ENCODE results near the gene TEDC2.
A peak's percentile ranks its signal among the peaks of the same experiment; 100 is the strongest.

DNA sequence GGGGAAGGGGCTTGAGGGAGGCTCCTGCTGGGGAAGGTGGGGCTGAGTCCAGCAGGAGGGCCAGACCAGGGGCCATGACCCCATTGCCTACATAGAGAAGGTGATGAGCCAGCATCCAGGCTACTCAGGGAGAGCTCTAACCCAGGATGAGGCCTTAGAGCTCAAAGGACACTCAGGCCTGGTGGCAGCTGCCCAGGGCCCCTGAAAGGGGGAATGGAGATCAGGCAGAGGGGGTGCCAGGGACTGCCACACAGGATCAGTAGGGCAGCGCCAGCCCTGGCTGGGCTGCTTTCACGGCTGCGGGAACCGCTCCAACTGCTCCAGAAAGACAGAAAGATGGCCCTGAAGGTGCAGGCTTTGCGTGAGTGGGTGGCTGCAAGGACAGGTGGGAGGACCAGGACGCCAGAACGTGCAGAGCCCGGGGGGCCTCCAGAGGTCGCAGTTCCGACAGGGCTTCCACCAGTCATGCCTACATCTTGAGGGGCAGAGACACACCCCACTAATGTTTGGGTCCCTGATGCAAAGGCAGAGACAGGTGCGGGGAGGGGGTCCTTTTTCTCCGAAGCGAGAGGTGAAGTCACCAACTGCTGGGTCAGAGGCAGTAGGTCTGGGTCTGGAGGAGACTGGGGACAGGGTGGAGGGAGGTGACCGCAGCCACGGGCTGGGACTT is 53.0 kb downstream of the TEDC2 start:
- TF ChIP-seq MAFK (IDR thresholded peaks at IDR 0.05; ENCODE audit: low read length) (no peak), ZBTB43 (CRISPR knock-in tag; IDR thresholded peaks at IDR 0.05) (no peak), ZNF655 (CRISPR knock-in tag; IDR thresholded peaks at IDR 0.05) (no peak), RBBP5 (IDR thresholded peaks at IDR 0.05; ENCODE audit: borderline replicate concordance, insufficient read depth, low read length, poor library complexity, severe bottlenecking) (no peak), ARNT (IDR thresholded peaks at IDR 0.05) (no peak), MXI1 (IDR thresholded peaks at IDR 0.05; ENCODE audit: low read depth, low read length) (no peak), SNRNP70 (optimal IDR thresholded peaks at IDR 0.05; ENCODE audit: low read depth, low read length) (no peak), E4F1 (CRISPR knock-in tag; IDR thresholded peaks at IDR 0.05; ENCODE audit: borderline replicate concordance) (no peak), NR2C1 (IDR thresholded peaks at IDR 0.05) (no peak), NR2C1 (tag; IDR thresholded peaks at IDR 0.05) (no peak), MYC (IDR thresholded peaks at IDR 0.05; ENCODE audit: low read depth, low read length) (no peak), MYC (CRISPR knock-in tag; IDR thresholded peaks at IDR 0.05; ENCODE audit: borderline replicate concordance, low read depth) (no peak)
- TF ChIP-seq, protein P1, sequence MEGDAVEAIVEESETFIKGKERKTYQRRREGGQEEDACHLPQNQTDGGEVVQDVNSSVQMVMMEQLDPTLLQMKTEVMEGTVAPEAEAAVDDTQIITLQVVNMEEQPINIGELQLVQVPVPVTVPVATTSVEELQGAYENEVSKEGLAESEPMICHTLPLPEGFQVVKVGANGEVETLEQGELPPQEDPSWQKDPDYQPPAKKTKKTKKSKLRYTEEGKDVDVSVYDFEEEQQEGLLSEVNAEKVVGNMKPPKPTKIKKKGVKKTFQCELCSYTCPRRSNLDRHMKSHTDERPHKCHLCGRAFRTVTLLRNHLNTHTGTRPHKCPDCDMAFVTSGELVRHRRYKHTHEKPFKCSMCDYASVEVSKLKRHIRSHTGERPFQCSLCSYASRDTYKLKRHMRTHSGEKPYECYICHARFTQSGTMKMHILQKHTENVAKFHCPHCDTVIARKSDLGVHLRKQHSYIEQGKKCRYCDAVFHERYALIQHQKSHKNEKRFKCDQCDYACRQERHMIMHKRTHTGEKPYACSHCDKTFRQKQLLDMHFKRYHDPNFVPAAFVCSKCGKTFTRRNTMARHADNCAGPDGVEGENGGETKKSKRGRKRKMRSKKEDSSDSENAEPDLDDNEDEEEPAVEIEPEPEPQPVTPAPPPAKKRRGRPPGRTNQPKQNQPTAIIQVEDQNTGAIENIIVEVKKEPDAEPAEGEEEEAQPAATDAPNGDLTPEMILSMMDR (IDR thresholded peaks at IDR 0.05 in 2 of 3, conservative IDR thresholded peaks at IDR 0.05 in 1 of 3; ENCODE audit: insufficient read depth in 2 of 3, low read depth in 1 of 3, low read length in 3 of 3), result peak in 2 of 3 experiments; percentile 25 to 49; a peak in 5 of 6 replicates
- TF ChIP-seq, protein P2, sequence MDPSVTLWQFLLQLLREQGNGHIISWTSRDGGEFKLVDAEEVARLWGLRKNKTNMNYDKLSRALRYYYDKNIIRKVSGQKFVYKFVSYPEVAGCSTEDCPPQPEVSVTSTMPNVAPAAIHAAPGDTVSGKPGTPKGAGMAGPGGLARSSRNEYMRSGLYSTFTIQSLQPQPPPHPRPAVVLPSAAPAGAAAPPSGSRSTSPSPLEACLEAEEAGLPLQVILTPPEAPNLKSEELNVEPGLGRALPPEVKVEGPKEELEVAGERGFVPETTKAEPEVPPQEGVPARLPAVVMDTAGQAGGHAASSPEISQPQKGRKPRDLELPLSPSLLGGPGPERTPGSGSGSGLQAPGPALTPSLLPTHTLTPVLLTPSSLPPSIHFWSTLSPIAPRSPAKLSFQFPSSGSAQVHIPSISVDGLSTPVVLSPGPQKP (CRISPR knock-in tag; IDR thresholded peaks at IDR 0.05), result no peak

Measured in K562 (cell line).